HG03039 (cell line): Measurements from ENCODE around the gene MTCL3.

Experiments used
- ATAC-seq: cut with Tn5 transposase; IDR thresholded peaks from one replicate; pipeline ENCODE4 v1.9.1; 2021; ENCODE audit warnings: mild to moderate bottlenecking, moderate library complexity; ENCODE audit not compliant: unreplicated experiment

The MTCL3 gene

DNA sequence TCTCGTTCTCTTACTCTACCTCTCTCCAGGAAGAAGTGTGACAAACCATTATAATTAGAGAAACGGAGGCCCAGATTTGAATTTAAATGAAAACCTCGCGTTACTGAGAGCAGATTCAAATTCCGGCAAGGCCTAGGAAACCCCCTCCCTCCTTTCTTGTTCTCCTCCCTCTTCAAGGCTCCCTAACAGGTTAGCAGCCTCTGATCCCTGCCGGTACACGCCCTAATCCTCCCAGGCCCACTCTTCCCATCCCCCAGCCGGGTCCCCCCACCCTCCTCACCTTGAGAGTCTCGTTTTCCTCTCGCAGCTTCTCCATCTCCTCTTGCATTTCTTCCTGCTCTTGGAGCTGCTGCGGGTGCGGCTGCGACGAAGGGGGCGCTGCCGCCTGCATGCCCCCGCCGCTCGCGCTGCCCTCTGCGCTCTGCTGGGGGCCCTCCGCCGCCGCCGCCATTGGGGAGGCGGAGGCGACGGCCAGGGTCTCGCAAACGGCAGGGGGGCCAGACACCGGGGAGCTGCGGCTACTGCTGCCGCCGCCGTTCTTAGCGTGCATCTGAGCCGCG is 3.8 kb downstream of the MTCL3 start:
- ATAC-seq: no peak

DNA sequence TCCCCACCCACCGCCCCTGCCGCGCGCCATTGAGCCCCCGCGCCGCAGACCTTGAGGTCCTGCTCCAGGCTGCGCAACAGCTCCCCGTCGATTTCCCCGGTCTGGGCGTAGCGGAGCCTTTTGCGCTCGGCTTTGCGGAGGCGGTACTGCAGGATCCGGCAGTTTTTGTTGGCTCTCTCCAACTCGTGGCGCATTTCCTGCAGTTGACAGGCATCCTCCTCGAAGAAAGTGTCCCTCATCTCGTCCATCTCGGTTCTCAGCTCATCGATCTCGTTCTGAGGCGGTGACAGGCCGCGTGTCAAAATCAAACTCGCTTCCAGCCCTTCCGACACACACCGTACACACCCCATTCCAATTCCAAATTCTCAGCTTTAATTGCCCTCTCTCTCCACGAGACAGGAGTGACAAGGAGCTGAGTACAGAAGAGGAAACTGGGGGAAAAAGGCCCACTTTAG is 4.3 kb downstream of the MTCL3 start:
- no peak for ATAC-seq

DNA sequence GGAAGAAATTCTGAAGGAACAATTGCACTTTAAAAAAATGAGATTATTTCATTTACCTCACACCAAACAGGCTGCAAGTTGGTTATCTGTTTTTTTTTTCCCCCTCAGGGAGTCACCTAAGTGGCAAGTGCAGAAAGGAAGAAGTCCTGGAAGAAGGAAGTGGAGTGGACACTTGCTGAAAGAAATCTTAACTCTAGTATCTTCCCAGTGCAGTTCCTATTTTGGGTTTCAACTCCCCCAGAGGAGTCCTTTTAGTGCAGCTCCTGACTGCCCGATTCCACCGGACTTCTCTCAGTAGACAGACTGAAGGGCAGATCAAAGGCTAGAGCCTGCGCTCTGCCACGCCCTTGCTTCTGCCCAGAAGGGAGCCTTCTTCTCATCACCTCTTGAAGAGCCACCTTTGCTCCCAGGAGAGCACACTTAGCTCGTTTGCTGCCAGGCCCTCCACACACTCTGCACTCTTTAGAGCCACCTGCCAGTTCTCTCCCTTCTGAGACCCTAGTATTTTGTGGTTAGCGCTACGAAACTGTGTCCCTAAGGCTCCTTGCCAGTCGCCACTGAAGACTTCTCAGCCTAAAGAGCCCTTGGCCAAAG is 4.9 kb downstream of the MTCL3 start:
- no peak for ATAC-seq

DNA sequence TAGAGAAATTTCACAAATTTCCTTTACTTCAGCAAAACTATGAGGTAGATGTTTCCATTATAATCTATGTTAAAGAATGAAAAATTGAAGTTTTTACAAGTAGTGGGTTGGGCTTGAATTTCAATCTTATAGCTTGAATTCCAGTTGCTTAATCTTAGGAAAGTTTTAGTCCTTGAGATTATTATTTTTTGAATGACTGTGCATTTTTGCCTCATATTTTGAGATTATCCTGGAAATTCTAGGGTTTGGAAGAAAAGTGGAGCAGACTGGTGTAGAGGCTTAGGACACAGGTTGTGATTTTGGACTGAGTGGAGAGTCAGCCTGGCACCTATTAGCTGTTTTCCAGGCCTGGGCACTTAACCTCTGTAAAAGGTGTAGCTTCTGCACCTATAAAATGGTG is 5.7 kb downstream of the MTCL3 start:
- no peak for ATAC-seq

DNA sequence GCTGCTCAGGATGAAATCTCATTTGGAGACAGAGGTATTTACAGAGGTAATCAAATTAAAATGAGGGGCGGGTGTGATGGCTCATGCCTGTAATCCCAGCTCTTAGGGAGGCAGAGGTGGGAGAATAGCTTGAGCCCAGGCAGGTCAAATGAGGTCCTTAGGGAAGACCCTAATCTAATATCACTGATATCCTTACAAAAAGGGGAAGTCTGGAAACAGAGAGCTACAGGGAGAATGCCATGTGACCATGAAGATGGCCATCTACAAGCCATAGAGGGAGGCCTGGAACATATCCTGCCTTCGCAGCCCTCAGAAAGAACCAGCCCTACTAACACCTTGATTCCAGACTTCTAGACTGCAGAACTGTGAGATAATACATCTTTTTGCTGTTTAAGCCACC is 8.3 kb downstream of the MTCL3 start:
- ATAC-seq: no peak

DNA sequence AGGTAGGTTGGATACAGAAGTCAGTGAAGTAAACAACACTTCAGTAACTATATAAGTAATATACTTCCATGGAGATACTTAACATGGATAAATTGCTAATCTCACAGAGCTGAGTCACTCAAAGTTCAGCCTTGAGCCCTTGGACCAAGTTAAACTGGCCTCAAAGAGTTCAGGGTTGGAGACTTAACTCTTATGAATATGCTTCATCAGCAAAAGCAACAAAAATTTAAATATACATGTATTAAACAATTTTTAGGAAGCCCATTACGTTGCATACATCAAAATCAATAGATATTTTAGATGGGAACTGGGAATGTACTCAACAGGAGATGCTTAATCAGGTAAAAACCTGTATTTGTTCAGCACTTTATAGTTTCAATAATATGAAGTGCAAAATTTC is 12.2 kb downstream of the MTCL3 start:
- ATAC-seq: no peak

DNA sequence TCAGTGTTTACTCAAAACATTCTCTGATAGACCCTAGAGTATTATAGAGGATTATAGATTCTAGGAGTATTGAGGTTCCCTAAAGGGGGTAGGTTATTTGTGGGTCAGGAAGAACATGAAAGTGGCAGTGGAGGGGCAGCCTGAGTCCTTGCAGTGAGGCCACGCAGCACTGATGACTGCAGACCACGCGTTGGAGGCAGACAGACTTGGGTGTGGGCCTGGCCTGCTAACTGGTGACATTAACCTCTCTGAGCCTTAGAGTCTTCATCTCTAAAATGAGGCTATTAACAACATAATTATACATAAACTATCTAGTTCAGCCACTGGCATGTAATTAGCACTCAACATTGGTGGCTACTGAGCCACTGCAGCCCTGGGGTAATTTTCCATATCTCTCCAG is 16.1 kb downstream of the MTCL3 start:
- ATAC-seq: no peak

DNA sequence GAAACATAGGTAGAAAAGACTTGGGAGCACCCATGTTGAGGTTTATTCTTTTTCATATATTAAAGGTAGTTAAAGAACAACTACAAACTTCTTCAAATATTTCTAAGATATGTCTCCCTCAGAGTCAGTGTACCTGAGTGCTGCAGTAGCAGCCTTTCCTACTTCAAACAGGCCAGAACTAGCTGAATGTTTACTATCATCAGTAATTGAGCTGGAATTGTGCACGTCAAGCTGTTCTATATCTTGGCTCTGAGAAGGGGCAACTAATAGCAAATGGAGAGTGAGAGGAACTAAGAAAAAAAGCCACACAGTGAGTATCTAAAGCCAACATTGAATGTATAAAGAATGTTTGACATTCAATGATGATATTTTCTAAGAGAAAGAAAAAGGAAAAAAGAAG is 21.7 kb downstream of the MTCL3 start:
- no peak for ATAC-seq

DNA sequence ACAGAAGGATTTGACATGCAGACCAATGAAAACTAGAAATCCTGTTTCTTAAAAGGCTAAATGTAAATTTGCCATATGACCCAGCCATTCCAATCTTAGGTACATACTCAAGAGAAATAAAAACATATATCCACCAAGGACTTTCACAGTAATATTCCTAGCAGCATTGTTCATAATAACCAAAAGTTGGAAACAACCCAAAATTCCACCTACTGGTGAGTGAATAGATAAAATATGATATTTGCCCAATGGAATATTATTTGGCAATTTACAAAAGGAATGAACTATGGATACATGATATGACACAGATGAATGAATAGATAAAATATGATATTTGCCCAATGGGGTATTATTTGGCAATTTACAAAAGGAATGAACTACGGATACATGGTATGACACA is 22.7 kb downstream of the MTCL3 start:
- no peak for ATAC-seq

DNA sequence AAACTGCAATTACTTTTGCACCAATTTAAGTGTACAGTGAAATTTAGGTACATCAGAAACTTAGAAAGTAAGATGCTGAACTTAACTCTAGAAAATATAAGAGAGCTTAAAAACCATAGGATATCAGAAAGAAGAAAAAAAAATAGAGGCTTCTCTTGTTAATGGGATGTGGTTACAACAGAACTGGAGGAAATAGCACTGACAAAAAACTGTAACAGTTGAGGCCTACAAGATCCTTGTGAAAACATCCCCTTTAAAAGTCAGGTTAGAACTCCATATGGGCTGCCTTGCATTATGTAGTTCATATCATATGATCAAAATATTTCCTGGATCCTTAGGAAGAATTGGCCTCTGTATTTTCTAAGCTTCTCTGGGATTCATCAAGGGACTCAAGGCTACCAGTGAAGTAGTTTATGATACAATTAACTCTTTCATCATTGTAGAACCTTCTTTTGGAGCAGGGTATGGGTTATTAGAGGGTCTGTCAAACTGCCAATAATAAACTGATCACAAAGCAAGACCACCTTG is 24.8 kb downstream of the MTCL3 start:
- ATAC-seq: no peak

DNA sequence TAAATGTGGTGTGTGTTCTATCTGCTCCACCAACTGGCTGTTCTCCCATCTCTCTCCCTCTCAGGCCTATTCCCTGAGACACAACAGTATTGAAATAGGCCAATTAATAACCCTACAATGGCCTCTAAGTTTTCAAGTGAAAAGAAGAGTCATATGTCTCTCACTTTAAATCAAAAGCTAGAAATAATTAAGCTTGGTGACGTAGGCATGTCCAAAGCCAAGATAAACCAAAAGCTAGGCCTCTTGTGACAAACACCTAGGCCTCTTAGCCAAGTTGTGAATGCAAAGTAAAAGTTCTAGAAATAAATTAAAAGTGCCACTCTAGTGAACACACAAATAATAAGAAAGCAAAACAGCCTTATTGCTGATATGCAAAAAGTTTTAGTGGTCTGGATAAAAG is 29.9 kb downstream of the MTCL3 start:
- ATAC-seq: no peak

DNA sequence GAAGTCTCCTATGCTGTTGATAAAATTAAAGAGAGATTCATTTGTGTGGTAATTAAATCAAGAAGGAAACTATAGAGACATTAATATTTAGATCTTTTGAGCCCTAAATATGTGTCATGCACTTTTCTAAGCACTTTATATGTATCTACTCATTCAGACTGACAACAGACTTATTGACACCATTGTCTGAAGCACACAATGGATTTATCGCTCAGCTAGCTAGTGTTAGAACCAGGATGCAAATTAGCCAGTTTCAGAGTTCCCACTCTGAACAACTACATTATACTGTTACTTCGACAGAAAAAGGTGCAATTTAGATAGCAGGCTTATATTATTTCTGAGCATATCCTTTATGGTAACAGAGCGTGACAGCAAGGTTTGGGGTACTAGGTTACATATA is 32.2 kb downstream of the MTCL3 start:
- no peak for ATAC-seq

DNA sequence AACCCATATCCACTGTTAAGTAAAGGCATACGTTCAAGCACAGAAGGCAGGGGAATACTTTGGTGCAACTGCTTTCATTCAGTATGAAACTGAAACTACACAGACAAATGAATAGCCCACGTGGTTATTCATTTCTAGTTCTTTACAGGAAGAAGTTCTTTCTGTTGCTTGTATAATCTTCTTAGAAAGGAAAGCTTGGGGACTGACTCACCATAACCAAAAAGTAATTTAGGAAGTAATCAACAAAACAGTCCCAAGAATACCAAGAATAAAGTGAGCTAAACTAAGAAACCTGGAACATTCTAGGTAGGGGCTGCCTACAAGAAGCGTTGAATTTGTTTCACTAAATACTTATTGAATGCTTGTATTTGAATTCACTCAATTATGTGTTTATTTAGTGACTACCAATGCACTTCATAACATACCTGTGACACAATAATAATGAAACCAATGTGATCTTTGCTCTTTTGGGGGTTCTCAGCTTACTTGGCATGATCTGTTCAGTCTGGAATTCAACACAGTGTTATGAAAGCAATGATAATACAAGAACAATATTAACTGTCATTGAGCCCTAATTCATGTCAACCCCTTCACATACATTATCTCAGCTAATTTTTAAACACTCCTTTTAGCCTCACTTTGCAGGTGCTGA is 34.8 kb downstream of the MTCL3 start:
- peak; percentile 100 for ATAC-seq

DNA sequence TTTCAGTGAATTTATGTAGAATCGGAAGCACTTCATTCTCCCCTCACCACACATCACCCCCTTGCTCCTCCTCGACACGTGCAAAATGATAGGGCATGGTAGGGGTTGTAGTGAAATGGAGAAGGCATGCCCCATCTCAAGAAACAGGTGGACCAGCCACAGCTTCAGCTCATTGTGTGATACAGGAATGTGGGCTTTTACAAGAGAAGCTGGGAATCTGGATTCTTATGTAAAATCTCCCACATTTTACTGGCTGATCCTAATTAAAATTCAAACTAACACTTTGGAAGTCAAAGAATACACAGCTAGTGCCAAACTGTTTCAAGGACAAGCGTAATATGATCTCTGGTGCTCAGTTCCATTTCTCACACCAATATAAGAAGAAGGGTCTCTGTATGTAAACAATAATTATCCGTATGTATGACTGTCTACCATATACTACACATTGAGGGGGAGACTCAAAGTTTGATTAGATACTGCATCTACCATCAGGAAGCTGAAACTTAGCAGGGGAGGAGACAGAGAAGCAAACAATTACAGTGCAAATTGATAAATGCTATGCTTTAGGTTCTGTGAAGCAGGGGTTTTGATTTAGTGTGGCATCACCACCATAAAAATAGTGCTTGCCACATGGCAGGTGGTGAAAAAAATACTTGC is 35.6 kb downstream of the MTCL3 start:
- peak; percentile 5 for ATAC-seq

DNA sequence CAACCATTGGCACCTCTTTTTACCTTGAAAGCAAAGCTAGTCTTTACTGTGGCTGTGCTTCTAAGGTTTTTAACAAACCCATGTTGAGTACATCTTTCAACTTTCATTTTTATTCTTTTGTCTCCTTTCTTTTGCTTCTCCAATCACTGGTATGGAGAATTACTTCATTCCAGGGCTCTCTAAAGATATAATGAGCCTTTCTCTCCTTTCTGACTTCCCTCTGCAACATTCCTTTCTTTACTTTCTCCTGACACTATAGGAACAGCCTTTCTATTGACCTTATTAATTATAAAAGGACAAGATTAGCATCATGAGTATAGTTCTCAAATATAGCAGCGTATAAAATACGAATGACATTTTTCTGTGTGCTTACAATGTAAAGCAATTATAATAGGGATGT is 36.8 kb downstream of the MTCL3 start:
- no peak for ATAC-seq

DNA sequence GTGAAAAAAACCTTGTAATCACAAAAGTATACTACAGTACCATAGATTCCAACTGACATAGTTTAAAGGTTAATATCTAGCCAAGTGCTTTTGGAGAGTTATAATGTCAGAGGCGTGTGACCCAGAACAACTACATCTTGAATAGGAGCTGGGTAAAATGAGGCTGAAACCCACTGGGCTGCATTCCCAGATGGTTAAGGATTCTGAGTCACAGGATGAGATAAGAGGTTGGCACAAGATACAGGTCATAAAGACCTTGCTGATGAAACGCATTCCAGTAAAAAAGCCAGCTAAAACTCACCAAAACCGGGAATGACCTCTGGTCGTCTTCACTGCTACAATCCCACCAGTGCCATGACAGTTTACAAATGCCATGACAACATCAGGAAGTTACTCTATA is 37.5 kb downstream of the MTCL3 start:
- no peak for ATAC-seq

DNA sequence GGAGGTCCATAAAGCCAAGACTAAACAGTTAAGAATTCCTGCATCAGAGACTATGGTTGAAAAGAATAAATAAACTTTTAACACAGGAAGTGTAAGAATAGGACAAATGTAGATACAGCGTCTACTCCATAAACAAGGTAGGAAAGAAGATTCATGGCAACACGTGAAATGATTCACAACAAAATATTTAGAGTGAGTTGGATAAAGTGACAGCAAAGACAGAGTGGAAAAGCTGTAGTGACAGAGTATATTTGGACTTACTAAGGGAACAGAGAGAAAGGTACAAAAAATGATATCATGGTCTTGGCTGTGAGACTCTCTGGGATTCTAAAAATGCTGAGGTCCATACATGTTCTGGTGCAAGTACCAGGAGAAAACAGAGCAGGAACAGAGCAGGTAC is 38.0 kb downstream of the MTCL3 start:
- ATAC-seq: no peak

DNA sequence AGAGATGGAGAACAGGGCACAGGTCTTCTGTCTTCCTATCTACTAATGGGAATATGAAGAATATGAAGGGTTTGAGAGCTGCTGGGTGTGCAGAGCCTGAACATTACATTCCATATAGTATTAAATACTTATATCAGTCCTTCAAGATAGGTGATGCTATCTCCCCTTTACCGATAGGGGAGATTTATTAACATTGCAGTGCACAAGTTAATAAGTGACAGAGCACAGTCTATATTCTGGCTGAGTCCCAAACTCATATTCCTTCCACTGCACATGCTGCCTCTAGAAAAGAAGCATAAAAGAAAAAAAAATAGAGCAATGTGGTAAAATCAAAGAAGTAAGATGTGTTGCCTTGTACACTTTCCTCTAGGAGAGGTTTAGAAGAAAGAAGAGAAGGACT is 41.5 kb downstream of the MTCL3 start:
- no peak for ATAC-seq

DNA sequence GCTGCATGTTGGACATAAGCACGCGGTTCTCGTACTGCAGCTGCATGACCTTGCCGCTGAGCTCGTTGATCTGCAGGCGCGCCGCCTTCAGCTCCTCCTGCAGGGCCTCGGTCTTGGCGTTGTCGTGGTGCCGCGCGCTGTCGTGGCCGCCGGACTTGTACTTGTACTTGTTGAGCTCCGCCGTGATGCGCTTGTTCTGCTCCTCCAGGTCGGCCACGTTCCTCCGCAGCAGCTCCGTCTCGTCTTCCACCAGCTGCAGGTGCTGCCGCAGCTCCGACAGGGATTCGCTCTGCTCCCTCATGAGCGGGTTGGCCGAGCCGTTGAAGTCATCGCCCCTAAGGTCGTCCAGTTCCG is 43.3 kb downstream of the MTCL3 start:
- no peak for ATAC-seq

DNA sequence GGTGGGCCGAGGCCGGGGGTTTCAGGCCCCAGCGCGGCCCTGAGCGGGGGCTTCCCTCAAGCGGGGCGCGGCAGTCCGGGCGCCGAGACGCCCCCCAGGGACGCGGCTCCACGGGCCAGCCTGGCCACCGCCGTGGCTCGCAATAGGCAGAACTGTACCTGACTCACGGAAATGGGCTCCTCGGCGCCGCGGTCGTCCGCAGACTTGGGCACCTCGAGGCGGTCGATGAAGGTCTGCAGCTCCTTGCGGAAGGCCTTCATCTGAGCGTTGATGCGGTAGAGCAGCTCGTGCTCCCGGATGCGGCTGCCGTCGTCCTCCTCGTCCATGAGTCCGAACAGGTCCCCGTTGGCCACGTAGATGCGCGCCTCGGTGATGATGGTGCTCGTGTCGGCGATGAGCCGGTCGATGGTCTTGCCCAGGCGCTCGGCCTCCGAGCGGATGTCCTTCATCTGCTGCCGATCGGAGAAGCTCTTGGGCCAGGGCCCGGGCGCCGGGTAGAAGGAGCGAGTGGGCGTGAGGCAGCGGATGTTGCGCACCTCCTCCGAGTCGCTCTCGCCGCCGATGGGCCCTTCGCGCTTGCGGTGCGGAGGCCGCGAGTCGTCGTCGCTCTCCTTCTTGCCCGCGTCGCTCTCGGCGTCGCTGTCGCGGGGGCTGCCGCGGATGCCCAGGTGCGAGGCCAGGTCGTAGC is 43.9 kb downstream of the MTCL3 start:
- no peak for ATAC-seq
